Astrocyte (in vitro differentiated cells and primary cell): Measurements from ENCODE around the gene C2orf68. TPM values are rescaled to one million over a fixed set of nuclear protein-coding genes. Genes with fewer than 3 reads are reported as not detected.
"Not testable (repeated sequence)": the region's sequence is repeated elsewhere in the genome, so short reads cannot be mapped to it uniquely, and the experiment has no call there.

Source experiments
- DNase-seq: peaks from one replicate; pipeline ENCODE4 v3.0.0-alpha.2; 2010; ENCODE audit warnings: low read depth
- FAIRE-seq: peaks from 2 replicates; lab custom pipeline; 2011; peaks lifted over from hg19 to GRCh38; lab: Jason Lieb, UNC
- H2AFZ ChIP-seq: 2 replicates; pipeline ENCODE4 v1.6.0; 2012; ENCODE audit warnings: low read depth, low read length, inconsistent platforms
- H3K27ac ChIP-seq: 2 replicates; pipeline ENCODE4 v1.5.1; 2011; ENCODE audit warnings: low read depth, low read length, inconsistent platforms
- H3K27me3 ChIP-seq: 2 replicates; pipeline ENCODE4 v1.6.0; 2011; ENCODE audit warnings: low read length, inconsistent platforms; ENCODE audit not compliant: insufficient read depth
- H3K36me3 ChIP-seq: 2 replicates; pipeline ENCODE4 v1.5.1; 2011; ENCODE audit warnings: low read length, inconsistent platforms; ENCODE audit not compliant: insufficient read depth
- H3K4me1 ChIP-seq: 2 replicates; pipeline ENCODE4 v1.5.1; 2011; ENCODE audit warnings: low read length, inconsistent platforms; ENCODE audit not compliant: insufficient read depth
- H3K4me2 ChIP-seq: 2 replicates; pipeline ENCODE4 v1.6.0; 2012; ENCODE audit warnings: low read length, inconsistent platforms
- H3K4me3 ChIP-seq: 2 replicates; pipeline ENCODE4 v1.5.1; 2011; ENCODE audit warnings: low read depth, mild to moderate bottlenecking, low read length, inconsistent platforms; ENCODE audit not compliant: insufficient read depth
- H3K79me2 ChIP-seq: 2 replicates; pipeline ENCODE4 v1.6.0; 2012; ENCODE audit warnings: mild to moderate bottlenecking, low read length, inconsistent platforms; ENCODE audit not compliant: insufficient read depth
- H3K9ac ChIP-seq: 2 replicates; pipeline ENCODE4 v1.6.0; 2012; ENCODE audit warnings: mild to moderate bottlenecking, low read length, inconsistent platforms
- H3K9me3 ChIP-seq: 2 replicates; pipeline ENCODE4 v1.5.1; 2012; ENCODE audit warnings: low read depth, mild to moderate bottlenecking, low read length, inconsistent platforms; ENCODE audit not compliant: insufficient read depth
- H4K20me1 ChIP-seq: 2 replicates; pipeline ENCODE4 v1.6.0; 2012; ENCODE audit warnings: low read length, inconsistent platforms; ENCODE audit not compliant: insufficient read depth
- H3K27ac Mint-ChIP-seq: one replicate; pipeline ENCODE4 v1.8.0; 2021; ENCODE audit warnings: mild to moderate bottlenecking, mixed read lengths; ENCODE audit not compliant: unreplicated experiment
- H3K27me3 Mint-ChIP-seq: one replicate; pipeline ENCODE4 v1.8.0; 2021; ENCODE audit warnings: low read depth, mixed read lengths; ENCODE audit not compliant: unreplicated experiment
- H3K36me3 Mint-ChIP-seq: one replicate; pipeline ENCODE4 v1.8.0; 2021; ENCODE audit warnings: low read depth, mixed read lengths; ENCODE audit not compliant: unreplicated experiment
- H3K4me1 Mint-ChIP-seq: one replicate; pipeline ENCODE4 v1.8.0; 2021; ENCODE audit warnings: low read depth, mixed read lengths; ENCODE audit not compliant: unreplicated experiment
- H3K4me3 Mint-ChIP-seq: one replicate; pipeline ENCODE4 v1.8.0; 2021; ENCODE audit warnings: mild to moderate bottlenecking, moderate library complexity, mixed read lengths; ENCODE audit not compliant: unreplicated experiment
- H3K9me3 Mint-ChIP-seq: one replicate; pipeline ENCODE4 v1.8.0; 2021; ENCODE audit warnings: mild to moderate bottlenecking, mixed read lengths; ENCODE audit not compliant: unreplicated experiment
- CTCF ChIP-seq: IDR thresholded peaks from 2 replicates; pipeline ENCODE4 v1.5.1; 2011; ENCODE audit warnings: low read depth, mild to moderate bottlenecking, inconsistent platforms, low read length, moderate library complexity; ENCODE audit not compliant: insufficient read depth
- EZH2 ChIP-seq: IDR thresholded peaks from 2 replicates; pipeline ENCODE4 v1.6.1; 2012; ENCODE audit warnings: mild to moderate bottlenecking, low read length, inconsistent platforms; ENCODE audit not compliant: insufficient read depth
- total RNA-seq: library from RNA; stranded (reverse); gene quantifications from 2 replicates; pipeline ENCODE4 v1.2.1, GENCODE V29; 2021

Gene C2orf68
- total RNA-seq, 1 donor from 2014 or later = 17.8 TPM

DNA sequence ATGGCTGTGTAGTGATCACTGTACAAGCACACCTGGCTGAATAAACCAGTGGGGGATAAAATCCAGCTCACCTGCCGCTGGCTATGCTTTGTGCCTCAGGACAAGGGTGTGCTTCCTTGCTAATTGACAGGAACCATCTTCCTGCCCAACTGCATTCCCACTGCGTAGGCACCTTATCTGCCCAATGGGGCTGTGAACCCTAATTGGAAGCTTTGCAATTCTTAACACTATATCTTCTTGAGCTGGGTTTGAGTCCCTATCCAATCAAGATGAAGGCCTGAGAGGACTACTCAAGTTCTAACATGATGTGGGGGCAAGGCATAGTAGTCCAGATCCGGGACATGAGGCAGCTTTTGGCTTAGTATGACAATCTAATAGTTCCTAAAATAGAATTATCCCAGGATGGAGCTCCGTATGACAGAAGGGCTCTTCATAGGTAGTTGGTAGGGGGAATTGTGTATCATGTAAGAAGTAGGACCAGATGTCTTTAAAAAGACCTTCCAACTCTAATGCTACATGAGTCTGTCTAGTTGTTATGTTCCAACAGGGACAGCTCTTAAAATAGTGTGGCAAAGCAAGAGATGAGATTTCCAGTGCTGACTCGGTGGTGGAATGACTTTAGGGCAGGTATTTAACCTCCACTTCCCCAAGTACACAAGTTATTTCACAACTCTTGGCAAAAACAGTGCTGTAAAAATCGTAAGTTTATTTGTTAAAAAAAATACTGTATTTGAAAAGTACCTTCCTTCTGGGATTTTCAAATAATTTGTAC is 7.1 kb downstream of the C2orf68 start:
- H3K27ac ChIP-seq = peak overlapping the region; percentile 46
- Mint-ChIP-seq H3K36me3 (peaks cover 5% of the 10 kb centered on the region), H3K27ac (peak overlapping the region; percentile 95), H3K4me3 (peak overlapping the region; percentile 62), H3K9me3 (no peaks in the 10 kb centered on the region), H3K27me3 (no peaks in the 10 kb centered on the region), H3K4me1 (peaks cover 52% of the 10 kb centered on the region)
- H3K4me1 ChIP-seq = peaks cover 21% of the 10 kb centered on the region
- no peaks in the 10 kb centered on the region for H3K27me3 ChIP-seq
- H3K4me2 ChIP-seq = peak overlapping the region; percentile 91
- FAIRE-seq = no peak
- peaks cover 15% of the 10 kb centered on the region for H3K36me3 ChIP-seq
- no peaks in the 10 kb centered on the region for H3K9me3 ChIP-seq
- DNase-seq = no peak
- peaks cover 34% of the 10 kb centered on the region for H3K79me2 ChIP-seq
- TF ChIP-seq EZH2 (no peak), CTCF (no peak)
- H4K20me1 ChIP-seq = peaks cover 32% of the 10 kb centered on the region
- H3K4me3 ChIP-seq = no peak overlapping the region
- H2AFZ ChIP-seq = no peak overlapping the region
- H3K9ac ChIP-seq = no peak overlapping the region

DNA sequence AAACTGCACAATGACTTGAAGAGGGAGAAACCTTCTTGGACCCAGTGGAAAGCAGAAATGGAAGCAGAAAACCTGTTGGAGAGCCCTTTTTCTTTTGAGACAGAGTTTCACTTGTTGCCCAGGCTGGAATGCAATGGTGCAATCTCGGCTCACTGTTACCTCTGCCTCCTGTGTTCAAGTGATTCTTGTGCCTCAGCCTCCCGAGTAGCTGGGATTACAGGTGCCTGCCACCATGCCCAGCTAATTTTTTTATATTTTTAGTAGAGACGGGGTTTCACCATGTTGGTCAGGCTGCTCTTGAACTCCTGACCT is 7.8 kb downstream of the C2orf68 start:
- DNase-seq, H3K27ac ChIP-seq, H3K4me3 ChIP-seq, FAIRE-seq, H3K27me3 ChIP-seq, H3K9ac ChIP-seq, H2AFZ ChIP-seq, H3K36me3 Mint-ChIP-seq, H3K9me3 ChIP-seq, H3K27me3 Mint-ChIP-seq, H3K9me3 Mint-ChIP-seq: not testable (repeated sequence)
- peak overlapping the region; percentile 87 for H3K4me3 Mint-ChIP-seq
- peaks cover 15% of the 10 kb centered on the region for H3K36me3 ChIP-seq
- H4K20me1 ChIP-seq = peaks cover 30% of the 10 kb centered on the region
- H3K79me2 ChIP-seq = peaks cover 30% of the 10 kb centered on the region
- peaks cover 47% of the 10 kb centered on the region for H3K4me1 Mint-ChIP-seq
- H3K4me2 ChIP-seq = peak overlapping the region; percentile 91
- peak overlapping the region; percentile 72 for H3K27ac Mint-ChIP-seq
- peaks cover 21% of the 10 kb centered on the region for H3K4me1 ChIP-seq

- Mint-ChIP-seq H3K27me3 (no peaks in the 10 kb centered on the region), H3K9me3 (no peaks in the 10 kb centered on the region), H3K4me1 (peaks cover 39% of the 10 kb centered on the region), H3K36me3 (peaks cover 7% of the 10 kb centered on the region), H3K4me3 (peak within 1 kb of the TSS; percentile 87), H3K27ac (peak within 1 kb of the TSS; percentile 72)
- Histone ChIP-seq H3K9me3 (no peaks in the 10 kb centered on the region), H2AFZ (peak within 1 kb of the TSS; percentile 82), H3K36me3 (peaks cover 5% of the 10 kb centered on the region), H3K4me2 (peak within 1 kb of the TSS; percentile 91), H3K79me2 (peaks cover 23% of the 10 kb centered on the region), H3K4me1 (peaks cover 21% of the 10 kb centered on the region), H3K27me3 (no peaks in the 10 kb centered on the region), H3K4me3 (peak within 1 kb of the TSS; percentile 92), H4K20me1 (peaks cover 27% of the 10 kb centered on the region), H3K27ac (peak within 1 kb of the TSS; percentile 13), H3K9ac (peak within 1 kb of the TSS; percentile 78)
- DNase-seq (peak; percentile 66), FAIRE-seq (no peak)
- TF ChIP-seq CTCF (no peak), EZH2 (no peak)
These were observed 9.2 kb downstream of the C2orf68 start, which contains the start of gene TMEM150A for GRCh38 chr2:85602476-85603234. Gene TMEM150A (minus strand): TSS chr2:85602698. CDS start chr2:85601948, 750 bp downstream.
